NCI-H82 treated with DMSO at 0.1 percent for 48 hours (cell line): ENCODE data around the gene THOC6.
A peak's percentile ranks its signal among the peaks of the same experiment; 100 is the strongest.

Experiments
- DNase-seq: peaks from one replicate; lab custom pipeline; 2025; ENCODE audit not compliant: unreplicated experiment; lab: John Stamatoyannopoulos, UW

THOC6 gene

GRCh38 chr16:2991566-2992261 is 32.1 kb upstream of the THOC6 start:
- no peak for DNase-seq

DNA sequence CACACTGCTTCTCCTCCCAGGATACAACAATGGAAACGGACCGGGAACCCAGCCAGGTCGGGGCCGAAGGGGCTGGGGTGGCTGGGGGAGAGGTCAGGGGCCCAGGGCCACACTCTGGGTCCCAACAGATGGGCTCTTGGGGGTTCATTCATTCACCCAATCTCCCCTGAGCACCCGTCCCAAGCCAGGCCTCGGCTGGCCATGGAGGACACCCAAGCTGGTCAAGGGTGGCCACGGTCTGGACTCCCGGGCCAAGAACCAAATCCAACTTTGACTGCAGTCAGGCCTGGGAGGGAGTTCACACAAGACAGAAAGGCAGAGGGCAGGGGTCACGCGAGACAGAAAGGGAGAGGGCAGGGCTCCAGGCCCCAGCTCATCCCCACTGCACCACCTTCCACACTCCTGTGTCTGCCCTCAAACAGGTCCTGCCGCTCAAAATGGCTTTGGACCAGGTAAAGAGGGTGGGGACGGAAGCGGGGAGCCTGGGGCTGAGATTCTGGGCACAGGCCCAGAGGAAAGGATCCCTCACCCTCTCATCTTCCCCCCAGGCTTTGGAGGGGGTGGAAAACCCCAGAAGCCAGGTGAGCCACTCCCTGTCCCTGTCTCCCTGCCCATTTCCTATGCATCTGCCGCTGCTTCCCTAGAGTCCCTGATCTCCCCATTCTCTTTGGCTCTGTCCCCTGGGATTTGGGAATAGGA is 31.3 kb upstream of the THOC6 start:
- no peak for DNase-seq

GRCh38 chr16:2996298-2996697 is 27.5 kb upstream of the THOC6 start:
- no peak for DNase-seq

DNA sequence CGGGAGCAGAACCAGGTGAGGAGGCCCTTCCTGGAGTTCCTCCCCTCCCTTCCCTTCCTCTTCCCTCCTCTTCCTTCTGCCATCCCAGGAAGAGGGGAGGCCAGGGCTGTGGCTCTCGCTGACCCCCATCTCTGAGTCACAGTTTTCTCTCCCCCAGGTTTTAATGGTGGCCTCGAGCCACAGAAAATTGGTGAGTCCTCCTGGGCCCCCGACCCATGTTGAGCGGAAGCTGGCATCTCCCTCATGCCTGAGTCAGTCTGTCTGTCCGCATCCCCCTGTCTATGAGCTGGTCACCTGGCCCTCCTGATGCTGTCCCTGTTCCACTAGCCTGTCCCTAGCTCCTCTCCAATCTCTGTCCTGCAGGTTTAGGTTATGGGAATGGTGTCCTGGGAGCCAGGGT is 23.9 kb upstream of the THOC6 start:
- no peak for DNase-seq

GRCh38 chr16:3000540-3000939 is 23.3 kb upstream of the THOC6 start:
- no peak for DNase-seq

- DNase-seq = no peak
Observed at GRCh38 chr16:3001316-3001715, 22.5 kb upstream of the THOC6 start.

DNA sequence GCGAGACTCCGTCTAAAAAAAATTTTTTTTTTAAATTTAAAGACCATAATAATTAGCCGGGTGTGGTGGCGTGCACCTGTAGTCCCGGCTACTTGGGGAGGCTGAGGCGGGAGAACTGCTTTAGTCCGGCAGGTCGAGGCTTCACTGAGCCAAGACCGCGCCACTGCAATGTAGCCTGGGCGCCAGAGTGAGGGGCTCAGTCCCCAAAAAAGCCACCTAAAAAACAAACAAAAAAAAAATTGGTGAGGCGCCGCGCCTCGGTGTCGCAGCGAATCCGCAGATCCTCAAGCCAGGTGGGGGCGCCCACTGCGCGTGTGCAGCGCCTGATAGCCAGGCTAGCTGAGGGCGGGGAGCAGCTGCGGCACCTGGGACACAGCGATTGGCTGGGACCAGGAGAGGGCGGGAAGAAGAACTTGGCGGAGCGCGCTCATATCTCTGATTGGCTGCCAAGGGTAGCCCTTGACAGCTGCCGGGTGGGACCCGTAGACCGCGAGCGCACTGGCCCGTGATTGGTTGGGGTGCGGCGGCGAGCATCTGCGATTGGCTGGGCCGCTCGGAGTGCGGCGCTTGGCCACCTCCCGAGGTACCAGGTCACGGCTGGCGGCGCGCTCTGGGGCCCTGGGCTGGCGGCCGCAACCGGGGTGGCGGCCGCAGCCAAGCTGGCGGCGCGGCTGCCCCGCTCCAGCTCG is 20.1 kb upstream of the THOC6 start:
- peak; percentile 97 for DNase-seq

GRCh38 chr16:3004319-3004718 is 19.5 kb upstream of the THOC6 start:
- no peak for DNase-seq

DNA sequence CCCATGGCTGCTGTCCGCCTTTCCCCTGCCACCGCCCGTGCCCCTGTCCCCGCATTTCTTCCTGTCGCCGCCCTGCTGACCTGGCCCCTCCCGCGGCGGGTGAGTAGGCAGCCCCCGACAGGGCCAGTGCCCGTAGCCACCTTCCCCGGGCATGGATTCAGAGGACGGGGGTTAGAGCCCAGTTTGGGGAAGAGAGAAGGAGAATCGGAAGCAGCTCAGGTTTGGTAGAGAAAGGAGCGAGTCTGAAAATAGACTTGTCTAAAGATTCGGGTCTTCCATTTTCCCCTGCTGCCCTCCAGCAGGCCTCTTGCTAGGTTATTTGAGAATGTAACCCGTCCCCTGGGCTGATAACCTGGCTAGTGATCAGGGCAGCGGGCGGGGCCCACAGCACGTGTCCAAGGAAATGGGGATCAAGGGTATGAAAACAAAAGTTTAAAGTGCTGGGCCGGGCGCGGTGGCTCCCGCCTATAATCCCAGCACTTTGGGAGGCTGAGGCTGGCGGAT is 19.0 kb upstream of the THOC6 start:
- DNase-seq = no peak

DNA sequence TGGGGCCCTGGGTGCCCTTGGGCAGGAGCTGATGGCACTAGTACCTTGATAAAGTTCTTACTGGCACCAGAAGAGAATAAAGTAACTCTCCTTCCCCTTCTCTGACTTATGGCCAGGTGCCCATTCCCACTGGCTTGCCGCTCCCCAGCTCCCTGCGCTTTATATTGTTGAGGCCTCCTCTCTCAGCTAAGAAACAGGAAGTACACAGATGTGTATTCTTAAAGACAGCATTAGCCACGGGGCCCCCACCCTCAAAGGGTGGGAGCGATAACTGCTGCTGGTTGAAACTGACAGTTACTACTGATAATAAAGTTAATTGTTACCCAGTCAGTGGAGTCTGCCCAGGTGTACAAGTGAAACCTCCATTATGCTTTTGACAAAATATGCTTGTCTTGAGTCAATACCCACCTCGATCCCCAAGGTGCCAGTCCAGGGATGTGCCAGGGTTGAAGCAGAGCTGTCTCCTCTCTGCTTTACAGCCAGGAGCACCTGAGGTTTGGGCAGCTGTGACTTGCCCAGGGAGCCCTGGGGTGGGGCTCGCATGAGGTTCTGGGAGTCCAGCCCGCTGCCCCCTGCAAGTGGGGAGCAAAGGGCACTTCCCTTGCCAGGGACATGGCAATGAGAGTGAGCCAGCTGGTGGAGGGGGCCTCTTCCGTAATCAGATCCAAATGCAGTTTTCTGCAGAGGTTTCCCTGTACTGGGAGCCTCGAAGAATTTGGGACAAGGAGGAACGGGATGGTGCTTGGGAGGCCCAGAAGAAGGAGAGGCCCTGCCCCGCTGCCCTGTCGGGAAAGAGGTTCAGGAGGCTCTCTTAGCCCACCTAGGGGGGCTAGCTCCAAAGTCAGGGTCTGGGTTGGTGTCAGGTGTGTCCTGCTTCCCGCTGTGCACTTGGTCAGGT is 16.5 kb upstream of the THOC6 start:
- DNase-seq = no peak

- no peak for DNase-seq
Observed at GRCh38 chr16:3007957-3008689, 15.7 kb upstream of the THOC6 start.

- no peak for DNase-seq
Observed at GRCh38 chr16:3008690-3009037, 15.2 kb upstream of the THOC6 start.

- no peak for DNase-seq
Observed at GRCh38 chr16:3009568-3010390, 14.1 kb upstream of the THOC6 start.

GRCh38 chr16:3010510-3010909 is 13.3 kb upstream of the THOC6 start:
- DNase-seq = no peak

- no peak for DNase-seq
Observed at GRCh38 chr16:3012246-3012645, 11.6 kb upstream of the THOC6 start.

DNA sequence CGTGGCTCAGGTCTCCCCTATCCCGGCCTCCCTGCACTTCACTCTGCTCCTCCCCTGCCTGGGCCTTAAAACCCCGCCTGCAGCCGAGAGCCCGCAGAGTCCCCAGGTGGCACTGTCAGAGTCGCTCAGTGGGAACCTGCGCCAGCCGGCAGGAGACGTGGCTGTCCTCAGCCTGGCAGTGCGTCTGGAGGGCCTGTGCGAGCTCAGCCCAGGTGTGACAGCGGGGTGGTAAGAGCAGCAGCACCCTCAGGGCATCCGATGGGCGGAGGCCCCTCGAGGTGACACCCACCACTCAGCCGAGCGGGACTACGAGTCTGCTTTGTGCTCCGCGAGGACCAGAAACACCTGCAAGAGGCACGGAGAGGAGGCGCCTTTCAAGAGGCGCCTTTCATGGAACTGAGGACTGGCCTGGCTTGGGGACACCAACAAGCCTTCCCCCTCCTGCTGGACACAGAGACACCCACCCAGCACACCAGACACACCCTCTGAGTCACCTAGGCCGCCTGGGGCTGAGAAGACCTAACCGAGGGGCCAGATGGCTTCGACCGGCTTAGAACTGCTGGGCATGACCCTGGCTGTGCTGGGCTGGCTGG is 10.9 kb upstream of the THOC6 start, which contains the start of gene CLDN9:
CLDN9 (plus strand) TSS at position 96 of the 593 bp plus-strand sequence; CDS start at position 536, 440 bp downstream.
- DNase-seq = no peak

DNA sequence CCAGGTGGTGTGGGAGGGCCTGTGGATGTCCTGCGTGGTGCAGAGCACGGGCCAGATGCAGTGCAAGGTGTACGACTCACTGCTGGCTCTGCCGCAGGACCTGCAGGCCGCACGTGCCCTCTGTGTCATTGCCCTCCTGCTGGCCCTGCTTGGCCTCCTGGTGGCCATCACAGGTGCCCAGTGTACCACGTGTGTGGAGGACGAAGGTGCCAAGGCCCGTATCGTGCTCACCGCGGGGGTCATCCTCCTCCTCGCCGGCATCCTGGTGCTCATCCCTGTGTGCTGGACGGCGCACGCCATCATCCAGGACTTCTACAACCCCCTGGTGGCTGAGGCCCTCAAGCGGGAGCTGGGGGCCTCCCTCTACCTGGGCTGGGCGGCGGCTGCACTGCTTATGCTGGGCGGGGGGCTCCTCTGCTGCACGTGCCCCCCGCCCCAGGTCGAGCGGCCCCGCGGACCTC is 10.3 kb upstream of the THOC6 start:
- DNase-seq = no peak

DNA sequence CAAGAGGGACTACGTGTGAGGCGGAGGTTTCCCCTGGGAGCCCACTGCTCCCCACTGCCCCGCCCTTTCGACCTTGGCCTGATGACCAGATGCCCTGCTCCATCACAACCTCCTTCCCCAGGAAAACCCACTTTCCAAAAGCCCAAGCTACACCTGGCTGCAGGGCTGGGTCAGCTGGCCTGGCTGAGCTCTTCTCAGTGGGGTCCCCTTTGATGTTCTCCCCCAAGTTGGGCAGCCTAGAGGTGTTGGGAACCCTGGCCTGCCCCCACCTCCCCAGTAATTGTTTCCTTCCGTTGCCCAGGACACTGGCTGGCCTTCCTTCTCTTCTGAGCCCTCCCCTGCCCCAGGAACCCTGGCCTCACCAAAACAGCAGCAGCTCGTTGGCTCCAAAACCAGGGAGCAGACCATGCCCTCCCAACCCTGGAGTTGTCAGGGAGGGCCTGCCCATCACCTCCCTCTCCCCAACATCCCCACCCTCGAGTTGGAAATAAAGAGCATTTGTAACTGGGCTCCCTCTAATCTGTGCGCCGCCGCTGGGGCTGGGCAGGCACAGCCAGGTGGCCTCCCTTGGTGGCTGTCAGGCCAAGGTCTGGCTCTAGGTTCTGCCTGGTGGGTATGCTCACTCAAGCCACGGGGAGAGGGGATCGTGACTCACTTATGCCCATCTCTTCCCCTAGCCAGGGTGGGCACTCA is 9.7 kb upstream of the THOC6 start:
- no peak for DNase-seq
